Measurements from ENCODE around the gene AGK.
"Not testable (repeated sequence)": the region's sequence is repeated elsewhere in the genome, so short reads cannot be mapped to it uniquely, and the experiment has no call there.

Gene AGK

GRCh38 chr7:141557360-141557759 is 6.2 kb downstream of the AGK start:
- DNase-seq (ENCODE audit: low spot score) = no peak

- not testable (repeated sequence) for DNase-seq (ENCODE audit: low spot score)
Measured at GRCh38 chr7:141557831-141558531, 6.8 kb downstream of the AGK start.

GRCh38 chr7:141558544-141559183 is 7.5 kb downstream of the AGK start:
- DNase-seq (ENCODE audit: low spot score) = no peak

GRCh38 chr7:141559961-141560360 is 8.8 kb downstream of the AGK start:
- no peak for DNase-seq (ENCODE audit: low spot score)

GRCh38 chr7:141562036-141562435 is 10.8 kb downstream of the AGK start:
- DNase-seq (ENCODE audit: low spot score) = no peak

- no peak for DNase-seq (ENCODE audit: low spot score)
Measured at GRCh38 chr7:141562543-141562942, 11.3 kb downstream of the AGK start.

- DNase-seq (ENCODE audit: low spot score) = no peak
Measured at GRCh38 chr7:141562972-141563371, 11.8 kb downstream of the AGK start.

GRCh38 chr7:141563956-141564623 is 12.9 kb downstream of the AGK start:
- DNase-seq (ENCODE audit: low spot score) = no peak

- DNase-seq (ENCODE audit: low spot score) = no peak
Measured at GRCh38 chr7:141567432-141567831, 16.2 kb downstream of the AGK start.

GRCh38 chr7:141568227-141568626 is 17.0 kb downstream of the AGK start:
- DNase-seq (ENCODE audit: low spot score) = peak; percentile 32

GRCh38 chr7:141571059-141571458 is 19.8 kb downstream of the AGK start:
- no peak for DNase-seq (ENCODE audit: low spot score)

- no peak for DNase-seq (ENCODE audit: low spot score)
Measured at GRCh38 chr7:141572175-141572574, 21.0 kb downstream of the AGK start.

- no peak for DNase-seq (ENCODE audit: low spot score)
Measured at GRCh38 chr7:141573511-141573910, 22.3 kb downstream of the AGK start.

GRCh38 chr7:141575164-141575563 is 24.0 kb downstream of the AGK start:
- DNase-seq (ENCODE audit: low spot score) = no peak

- no peak for DNase-seq (ENCODE audit: low spot score)
Measured at GRCh38 chr7:141575654-141576448, 24.6 kb downstream of the AGK start.

GRCh38 chr7:141577043-141577839 is 26.0 kb downstream of the AGK start:
- no peak for DNase-seq (ENCODE audit: low spot score)

- DNase-seq (ENCODE audit: low spot score) = not testable (repeated sequence)
Measured at GRCh38 chr7:141579953-141580352, 28.7 kb downstream of the AGK start.

- DNase-seq (ENCODE audit: low spot score) = not testable (repeated sequence)
Measured at GRCh38 chr7:141582063-141582462, 30.9 kb downstream of the AGK start.

- DNase-seq (ENCODE audit: low spot score) = no peak
Measured at GRCh38 chr7:141584935-141585334, 33.7 kb downstream of the AGK start.

GRCh38 chr7:141585592-141586510 is 34.6 kb downstream of the AGK start:
- DNase-seq (ENCODE audit: low spot score) = no peak
